Neural cell (in vitro differentiated cells): Measurements from ENCODE around the gene CD300LF.

Experiments used
- CTCF ChIP-seq: fragments of 450-650 bp; IDR thresholded peaks from 2 replicates; pipeline ENCODE4 v1.5.1; 2014; ENCODE audit warnings: antibody characterized with exemption, mild to moderate bottlenecking, moderate library complexity; ENCODE audit not compliant: poor library complexity, severe bottlenecking
- EZH2 ChIP-seq: fragments of 200-600, 300-800 bp; shearing (Covaris generic), sonication (generic); IDR thresholded peaks from 2 replicates; pipeline ENCODE4 v1.6.1; 2014; ENCODE audit warnings: antibody characterized with exemption, low read length, borderline replicate concordance, mild to moderate bottlenecking; ENCODE audit not compliant: insufficient read depth, poor library complexity, severe bottlenecking
- RAD21 ChIP-seq: fragments of 450-650 bp; conservative IDR thresholded peaks from 2 replicates; pipeline ENCODE4 v1.6.1; 2014; ENCODE audit warnings: antibody characterized with exemption, mild to moderate bottlenecking, moderate library complexity
- REST ChIP-seq: IDR thresholded peaks from 2 replicates; pipeline ENCODE4 v1.6.1; 2012; ENCODE audit warnings: borderline replicate concordance

DNA sequence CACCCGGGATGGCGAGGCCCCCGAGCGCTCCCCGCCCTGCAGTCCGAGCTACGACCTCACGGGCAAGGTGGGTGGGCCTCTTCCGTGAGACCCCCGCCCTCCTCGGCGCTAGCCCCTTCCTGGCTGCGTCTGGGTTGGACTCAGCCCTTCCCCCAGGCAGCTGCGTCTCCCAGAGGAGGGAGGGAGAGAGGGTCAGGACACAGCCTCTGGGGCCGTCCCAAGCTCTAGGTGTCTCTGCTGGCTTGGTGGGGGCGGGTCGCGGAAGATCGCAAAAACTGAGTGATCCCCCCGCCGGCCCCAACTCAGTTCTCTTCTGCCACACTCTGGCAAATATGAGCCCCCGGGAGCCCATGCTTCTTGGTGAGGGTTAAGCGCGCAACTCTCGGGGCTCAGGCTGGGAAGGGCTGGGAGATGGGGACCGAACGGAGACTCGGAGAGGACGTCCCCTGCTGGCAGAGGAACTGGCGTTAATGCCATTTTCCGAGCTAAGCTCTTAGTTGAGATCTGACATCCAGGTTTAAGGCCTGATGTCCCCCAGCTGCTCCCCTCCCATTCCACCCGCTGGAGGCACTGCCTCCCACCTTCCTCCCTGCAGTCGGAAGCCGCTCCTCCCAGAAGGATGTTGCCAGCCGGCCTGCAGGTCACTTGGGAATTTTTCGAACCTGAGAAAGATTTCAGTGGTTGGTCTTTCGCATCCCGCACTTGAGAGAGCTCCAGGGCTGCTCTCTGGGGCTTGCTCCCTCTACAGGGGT is 24.8 kb upstream of the CD300LF start:
- TF ChIP-seq CTCF, result peak; percentile 45
- no peak for TF ChIP-seq EZH2
- TF ChIP-seq RAD21, result no peak
- TF ChIP-seq REST, result no peak
